ENCODE data around the gene GORASP2.

The GORASP2 gene

DNA sequence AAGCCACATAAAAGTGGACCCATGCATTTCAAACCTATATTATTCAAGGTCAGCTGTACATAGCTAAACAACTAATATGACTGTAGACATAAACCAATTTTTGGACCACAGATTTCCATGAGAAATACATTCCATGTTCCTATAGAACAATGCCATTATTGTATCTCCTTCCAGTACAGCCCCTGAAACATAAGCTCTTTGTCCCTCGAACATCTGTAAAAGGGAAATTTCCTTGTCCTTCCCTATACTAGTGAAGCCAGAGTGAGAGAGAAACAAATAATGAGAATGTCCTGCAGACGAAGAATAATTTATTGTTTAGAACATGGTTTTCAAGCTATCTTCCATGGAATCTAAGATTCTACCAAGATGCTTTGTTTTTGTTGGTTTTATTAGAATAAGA, 75.3 kb downstream of the GORASP2 start:
- Histone ChIP-seq H3K4me3 (ENCODE audit: extremely low read depth, insufficient read depth, low read length, poor library complexity, severe bottlenecking) (no peak overlapping the region), H3K9me3 (ENCODE audit: control insufficient read depth, low read length) (no peaks in the 10 kb centered on the region), H3K36me3 (ENCODE audit: control insufficient read depth, insufficient read depth, low read length) (peaks cover 60% of the 10 kb centered on the region), H3K4me1 (ENCODE audit: control insufficient read depth, insufficient read depth, low read length, poor library complexity, severe bottlenecking) (no peaks in the 10 kb centered on the region), H3K27ac (ENCODE audit: low read depth, low read length, severe bottlenecking) (no peak overlapping the region)
- 100% methylated on average over 1 of the region's 2 CpGs; no CpG with 5 or more reads in 1 of the 2 experiments for WGBS, 2 experiments (ENCODE audit: insufficient coverage in 2 of 2)

DNA sequence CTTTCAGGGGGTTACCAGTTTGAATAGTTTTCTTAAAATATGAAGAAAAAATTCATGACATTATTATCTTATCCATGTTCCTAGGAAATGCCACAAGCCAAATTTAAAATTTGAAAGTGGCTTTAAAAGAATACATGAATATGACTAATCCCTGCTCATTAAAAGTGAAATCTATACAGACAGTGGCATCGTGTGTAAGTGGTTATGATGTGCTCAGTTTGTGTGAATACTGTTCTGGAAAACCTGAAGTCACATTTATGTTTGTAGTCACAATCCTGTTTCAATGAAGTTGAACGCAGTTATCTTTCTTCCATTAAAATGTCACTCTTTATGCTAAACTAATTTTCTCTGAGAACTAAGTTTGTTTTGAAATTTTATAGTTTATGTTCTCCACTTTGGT, 75.8 kb downstream of the GORASP2 start:
- Histone ChIP-seq H3K36me3 (ENCODE audit: control insufficient read depth, insufficient read depth, low read length) (peaks cover 60% of the 10 kb centered on the region), H3K9me3 (ENCODE audit: control insufficient read depth, low read length) (no peaks in the 10 kb centered on the region), H3K4me1 (ENCODE audit: control insufficient read depth, insufficient read depth, low read length, poor library complexity, severe bottlenecking) (no peaks in the 10 kb centered on the region), H3K27ac (ENCODE audit: low read depth, low read length, severe bottlenecking) (no peak overlapping the region), H3K4me3 (ENCODE audit: extremely low read depth, insufficient read depth, low read length, poor library complexity, severe bottlenecking) (no peak overlapping the region)
- WGBS, 2 experiments (ENCODE audit: insufficient coverage in 2 of 2): 100% methylated on average over 1 of the region's 2 CpGs; no CpG with 5 or more reads in 1 of the 2 experiments

DNA sequence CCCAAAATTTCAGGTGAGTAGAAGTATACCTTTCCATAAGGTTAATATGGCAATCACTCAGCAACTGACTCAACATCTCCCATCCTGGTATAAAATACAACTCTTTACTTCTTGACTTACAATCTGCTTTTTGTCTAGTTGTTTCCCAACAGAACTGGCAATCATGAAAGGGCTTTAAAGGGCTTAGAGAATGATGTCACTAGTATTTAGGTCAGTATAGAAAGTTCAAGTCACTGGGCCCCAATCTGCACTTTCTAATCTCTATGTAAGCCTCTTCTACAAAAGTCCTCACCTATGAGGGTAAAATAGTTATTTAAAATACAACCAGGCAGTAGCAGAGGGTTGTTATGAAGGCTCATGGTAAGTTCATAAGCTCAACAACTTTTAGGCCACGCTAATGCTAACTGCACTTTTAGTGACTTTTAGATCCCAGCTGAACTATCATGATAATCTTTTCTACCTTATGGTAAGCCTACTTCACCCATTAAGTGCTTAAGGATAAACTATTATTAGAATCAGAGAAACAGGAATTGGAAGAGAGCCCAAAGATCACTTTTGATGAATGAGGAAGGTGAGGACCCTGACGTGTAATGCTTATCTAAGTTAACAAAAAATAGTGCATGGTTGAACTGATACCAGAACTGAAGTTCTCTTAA, 79.6 kb downstream of the GORASP2 start:
- Histone ChIP-seq H3K9me3 (ENCODE audit: control insufficient read depth, low read length) (no peaks in the 10 kb centered on the region), H3K36me3 (ENCODE audit: control insufficient read depth, insufficient read depth, low read length) (peaks cover 66% of the 10 kb centered on the region), H3K27ac (ENCODE audit: low read depth, low read length, severe bottlenecking) (no peak overlapping the region), H3K4me3 (ENCODE audit: extremely low read depth, insufficient read depth, low read length, poor library complexity, severe bottlenecking) (no peak overlapping the region), H3K4me1 (ENCODE audit: control insufficient read depth, insufficient read depth, low read length, poor library complexity, severe bottlenecking) (no peaks in the 10 kb centered on the region)
- WGBS, 2 experiments (ENCODE audit: insufficient coverage in 2 of 2): 94% methylated on average over 2 of the region's 2 CpGs; no CpG with 5 or more reads in 1 of the 2 experiments

DNA sequence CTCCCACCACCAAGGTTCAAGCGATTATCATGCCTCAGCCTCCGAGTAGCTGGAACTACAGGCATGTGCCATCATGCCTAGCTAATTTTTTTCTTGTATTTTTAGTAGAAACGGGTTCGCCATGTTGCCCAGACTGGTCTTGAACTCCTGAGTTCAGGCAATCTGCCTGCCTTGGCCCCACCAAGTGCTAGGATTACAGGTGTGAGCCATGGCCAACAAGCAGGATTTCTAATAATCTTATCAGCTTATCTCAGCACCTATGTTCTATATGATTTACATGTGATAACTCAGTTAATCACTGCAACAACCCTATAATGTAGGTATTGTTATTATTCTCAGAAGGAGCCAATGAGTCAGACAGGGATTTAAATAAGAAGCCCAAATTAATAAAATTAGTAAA, 80.3 kb downstream of the GORASP2 start:
- Histone ChIP-seq H3K4me3 (ENCODE audit: extremely low read depth, insufficient read depth, low read length, poor library complexity, severe bottlenecking) (no peak overlapping the region), H3K36me3 (ENCODE audit: control insufficient read depth, insufficient read depth, low read length) (peaks cover 61% of the 10 kb centered on the region), H3K9me3 (ENCODE audit: control insufficient read depth, low read length) (no peaks in the 10 kb centered on the region), H3K4me1 (ENCODE audit: control insufficient read depth, insufficient read depth, low read length, poor library complexity, severe bottlenecking) (no peaks in the 10 kb centered on the region), H3K27ac (ENCODE audit: low read depth, low read length, severe bottlenecking) (no peak overlapping the region)
- 82 to 91% methylated on average over 4 of the region's 4 CpGs for WGBS, 2 experiments (ENCODE audit: insufficient coverage in 2 of 2)

DNA sequence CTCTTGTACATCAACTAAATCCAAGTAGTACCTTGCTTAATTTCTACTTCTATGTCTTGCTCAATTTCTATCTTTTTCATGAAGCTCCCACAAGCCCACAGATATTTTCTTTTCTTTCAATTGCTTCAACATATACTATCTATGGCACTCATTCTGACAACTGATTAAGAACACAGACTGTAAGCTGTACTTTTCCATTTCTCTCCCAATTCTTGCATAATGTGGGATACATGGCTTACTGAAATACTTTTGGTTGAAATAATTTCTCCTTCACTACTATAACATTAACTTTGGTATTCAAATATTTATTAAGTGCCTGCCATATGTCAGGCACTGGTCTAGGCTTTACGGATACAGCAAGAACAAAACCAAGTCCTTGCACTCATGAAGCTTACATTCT, 84.8 kb downstream of the GORASP2 start:
- no peak overlapping the region for H3K4me3 ChIP-seq (ENCODE audit: extremely low read depth, insufficient read depth, low read length, poor library complexity, severe bottlenecking)
- no peaks in the 10 kb centered on the region for H3K9me3 ChIP-seq (ENCODE audit: control insufficient read depth, low read length)
- peaks cover 51% of the 10 kb centered on the region for H3K36me3 ChIP-seq (ENCODE audit: control insufficient read depth, insufficient read depth, low read length)
- H3K27ac ChIP-seq (ENCODE audit: low read depth, low read length, severe bottlenecking): no peak overlapping the region
- H3K4me1 ChIP-seq (ENCODE audit: control insufficient read depth, insufficient read depth, low read length, poor library complexity, severe bottlenecking): no peaks in the 10 kb centered on the region
- WGBS, 2 experiments (ENCODE audit: insufficient coverage in 2 of 2): no CpG with 5 or more reads among the region's 1 CpG

DNA sequence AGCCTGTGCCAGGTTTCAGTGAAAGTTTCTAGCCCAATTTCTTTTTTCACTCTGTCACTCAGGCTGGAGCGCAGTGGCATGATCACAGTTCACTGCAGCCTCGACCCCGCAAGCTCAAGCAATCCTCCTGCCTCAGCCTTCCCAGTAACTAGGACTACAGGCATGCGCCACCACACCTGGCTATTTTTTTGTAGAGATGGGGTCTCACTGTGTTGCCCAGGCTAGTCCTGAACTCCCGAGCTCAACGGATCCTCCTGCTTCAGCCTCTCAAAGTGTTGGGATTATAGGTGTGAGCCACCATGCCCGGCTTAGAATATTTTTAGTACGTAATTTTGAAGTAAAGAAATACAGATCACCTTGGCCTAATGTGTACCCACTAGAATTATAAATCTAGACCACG, 87.1 kb downstream of the GORASP2 start:
- no peaks in the 10 kb centered on the region for H3K9me3 ChIP-seq (ENCODE audit: control insufficient read depth, low read length)
- H3K27ac ChIP-seq (ENCODE audit: low read depth, low read length, severe bottlenecking): no peak overlapping the region
- H3K4me1 ChIP-seq (ENCODE audit: control insufficient read depth, insufficient read depth, low read length, poor library complexity, severe bottlenecking): peaks cover 3% of the 10 kb centered on the region
- no peak overlapping the region for H3K4me3 ChIP-seq (ENCODE audit: extremely low read depth, insufficient read depth, low read length, poor library complexity, severe bottlenecking)
- 90 to 100% methylated on average over 4 to 8 of the region's 9 CpGs for WGBS, 2 experiments (ENCODE audit: insufficient coverage in 2 of 2)
- H3K36me3 ChIP-seq (ENCODE audit: control insufficient read depth, insufficient read depth, low read length): peaks cover 36% of the 10 kb centered on the region

Measured in mesodermal cell (in vitro differentiated cells).